Left ventricle myocardium inferior (tissue), 1 donor: ENCODE results near the gene COL1A2. TPM values are rescaled to one million over a fixed set of nuclear protein-coding genes. Genes with fewer than 3 reads are reported as not detected.

ENCODE experiments used
- DNase-seq: peaks from one replicate; pipeline ENCODE4 v3.0.0-alpha.2; 2020
- H3K27ac ChIP-seq: fragments of 200-600 bp; replicated peaks from 2 replicates; pipeline ENCODE4 v1.8.0; 2021
- H3K27me3 ChIP-seq: fragments of 200-600 bp; 2 replicates; pipeline ENCODE4 v1.8.0; 2021; ENCODE audit warnings: low read depth
- H3K36me3 ChIP-seq: fragments of 200-600 bp; 2 replicates; pipeline ENCODE4 v1.8.0; 2021
- H3K4me1 ChIP-seq: fragments of 200-600 bp; 2 replicates; pipeline ENCODE4 v1.8.0; 2021
- H3K4me3 ChIP-seq: fragments of 200-600 bp; 2 replicates; pipeline ENCODE4 v1.8.0; 2021; ENCODE audit warnings: mild to moderate bottlenecking, moderate library complexity
- H3K9me3 ChIP-seq: fragments of 200-600 bp; replicated peaks from 2 replicates; pipeline ENCODE4 v1.8.0; 2021
- intact Hi-C: fragments of 100-400 bp; cut with micrococcal nuclease; formaldehyde crosslinking; loops from one replicate; pipeline ENCODE4 v1.11.0; 2022
- total RNA-seq: library from RNA; stranded (reverse); fragmentation: NEBNext Ultra II Directional; extraction: Animal tissue kit (Norgen Biotek cat#: 25700); gene quantifications from one replicate; pipeline ENCODE4 v1.2.1, GENCODE V29; 2021
- TF ChIP-seq, protein P1 (sequence below): fragments of 200-600 bp; IDR thresholded peaks from 2 replicates; pipeline ENCODE4 v1.8.0; 2021; ENCODE audit warnings: antibody characterized with exemption, mild to moderate bottlenecking, borderline replicate concordance
- donor health status: DM: no; HTN: yes; CAD: no; lungs with severe emphysema.

The COL1A2 gene
- total RNA-seq, 1 donor from 2014 or later, result 96.6 TPM

DNA sequence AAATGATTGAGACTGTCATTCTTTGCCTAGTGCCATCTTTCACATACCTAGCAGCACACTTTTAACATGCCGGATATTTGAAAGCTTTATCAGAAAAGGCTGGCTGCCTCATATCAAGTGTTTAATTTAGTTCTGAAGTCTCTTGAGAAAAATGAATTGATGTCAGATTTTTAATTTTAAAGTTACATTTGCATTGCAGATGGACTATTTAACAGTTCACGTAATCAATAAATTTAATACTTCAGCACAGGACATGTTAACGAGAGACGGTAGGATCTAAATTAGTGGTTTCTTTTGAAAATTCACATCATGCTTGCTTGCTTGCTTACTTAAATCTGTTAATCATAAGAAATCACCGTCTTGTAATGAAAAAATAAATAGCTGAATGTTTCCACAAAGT, 51.6 kb downstream of the COL1A2 start:
- intact Hi-C loops, result no loop called here
- H3K9me3 ChIP-seq, result peaks cover 8% of the 10 kb centered on the region
- H3K4me3 ChIP-seq, result no peak overlapping the region
- DNase-seq, result no peak
- no peak overlapping the region for H3K27ac ChIP-seq
- peaks cover 11% of the 10 kb centered on the region for H3K4me1 ChIP-seq
- TF ChIP-seq, protein P1, sequence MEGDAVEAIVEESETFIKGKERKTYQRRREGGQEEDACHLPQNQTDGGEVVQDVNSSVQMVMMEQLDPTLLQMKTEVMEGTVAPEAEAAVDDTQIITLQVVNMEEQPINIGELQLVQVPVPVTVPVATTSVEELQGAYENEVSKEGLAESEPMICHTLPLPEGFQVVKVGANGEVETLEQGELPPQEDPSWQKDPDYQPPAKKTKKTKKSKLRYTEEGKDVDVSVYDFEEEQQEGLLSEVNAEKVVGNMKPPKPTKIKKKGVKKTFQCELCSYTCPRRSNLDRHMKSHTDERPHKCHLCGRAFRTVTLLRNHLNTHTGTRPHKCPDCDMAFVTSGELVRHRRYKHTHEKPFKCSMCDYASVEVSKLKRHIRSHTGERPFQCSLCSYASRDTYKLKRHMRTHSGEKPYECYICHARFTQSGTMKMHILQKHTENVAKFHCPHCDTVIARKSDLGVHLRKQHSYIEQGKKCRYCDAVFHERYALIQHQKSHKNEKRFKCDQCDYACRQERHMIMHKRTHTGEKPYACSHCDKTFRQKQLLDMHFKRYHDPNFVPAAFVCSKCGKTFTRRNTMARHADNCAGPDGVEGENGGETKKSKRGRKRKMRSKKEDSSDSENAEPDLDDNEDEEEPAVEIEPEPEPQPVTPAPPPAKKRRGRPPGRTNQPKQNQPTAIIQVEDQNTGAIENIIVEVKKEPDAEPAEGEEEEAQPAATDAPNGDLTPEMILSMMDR, result no peak
- no peaks in the 10 kb centered on the region for H3K36me3 ChIP-seq
- peaks cover 44% of the 10 kb centered on the region for H3K27me3 ChIP-seq

DNA sequence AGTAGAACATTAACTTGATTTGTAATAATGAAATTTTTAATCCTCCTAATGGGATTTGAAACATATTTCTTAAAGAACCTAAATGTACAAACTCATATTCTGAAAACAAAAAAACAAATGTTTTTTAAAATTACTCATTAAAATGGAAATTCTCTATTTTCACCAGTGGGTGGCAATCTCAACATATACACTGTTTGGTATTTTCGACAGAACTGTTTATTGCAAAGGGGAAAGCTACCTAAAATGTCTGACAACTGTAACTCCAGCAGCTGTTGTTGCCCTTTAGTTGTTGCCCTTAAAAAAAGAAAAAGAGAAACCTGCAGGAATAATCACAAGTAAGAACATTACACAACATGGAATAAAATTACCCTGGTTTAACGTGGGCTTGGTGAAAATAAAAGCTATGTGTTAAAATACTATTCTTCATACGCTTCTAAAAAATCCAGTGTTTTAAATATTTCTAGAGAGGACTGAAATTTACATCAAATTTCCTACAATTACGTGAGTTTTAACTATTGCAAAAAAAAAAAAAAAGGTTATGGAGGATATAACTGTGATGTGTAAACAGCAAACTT, 54.5 kb downstream of the COL1A2 start:
- Histone ChIP-seq H3K36me3 (no peaks in the 10 kb centered on the region), H3K27ac (no peak overlapping the region), H3K9me3 (peaks cover 8% of the 10 kb centered on the region), H3K4me1 (peaks cover 33% of the 10 kb centered on the region), H3K4me3 (no peak overlapping the region), H3K27me3 (peaks cover 30% of the 10 kb centered on the region)
- TF ChIP-seq, protein P1, result peak; percentile 69
- intact Hi-C loops, result no loop called here
- DNase-seq, result no peak

DNA sequence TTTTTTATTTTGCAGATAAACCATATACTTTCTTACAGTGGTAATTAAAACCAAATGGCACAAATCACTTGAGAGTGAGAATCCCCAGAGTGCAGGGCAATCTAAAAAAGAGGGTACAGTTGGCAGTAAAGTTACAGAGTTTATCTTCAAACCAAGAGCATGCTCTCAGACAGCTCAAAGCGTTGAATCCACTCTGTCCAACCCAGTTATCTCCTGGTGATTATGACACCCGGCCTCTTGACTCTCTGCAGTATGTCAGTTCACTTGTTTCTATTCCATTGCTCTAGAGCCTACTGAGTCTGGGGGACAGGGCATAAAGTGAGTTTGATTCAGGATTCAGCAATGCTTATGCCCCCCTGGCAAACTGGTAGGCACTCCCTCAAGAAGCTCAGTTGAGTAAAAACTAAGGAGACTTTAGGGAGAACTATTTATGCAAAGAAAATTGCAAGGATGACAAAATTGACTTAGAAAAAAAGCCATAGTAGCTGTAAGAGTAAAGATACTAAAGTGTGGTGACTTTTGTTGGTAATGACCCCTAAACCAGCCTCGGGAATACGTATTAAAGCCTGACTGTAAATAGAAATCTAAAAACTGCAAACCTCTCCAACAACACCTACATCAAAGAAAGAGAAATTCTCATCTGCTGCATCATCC, 55.5 kb downstream of the COL1A2 start:
- peaks cover 29% of the 10 kb centered on the region for H3K27me3 ChIP-seq
- H3K9me3 ChIP-seq, result peaks cover 8% of the 10 kb centered on the region
- intact Hi-C loops, result loop anchor here (10.0 kb wide), 1 partner anchor 795 kb away; no protein-coding TSS in a partner anchor
- no peak for DNase-seq
- peaks cover 33% of the 10 kb centered on the region for H3K4me1 ChIP-seq
- TF ChIP-seq, protein P1, result no peak
- H3K4me3 ChIP-seq, result no peak overlapping the region
- H3K36me3 ChIP-seq, result no peaks in the 10 kb centered on the region
- no peak overlapping the region for H3K27ac ChIP-seq

DNA sequence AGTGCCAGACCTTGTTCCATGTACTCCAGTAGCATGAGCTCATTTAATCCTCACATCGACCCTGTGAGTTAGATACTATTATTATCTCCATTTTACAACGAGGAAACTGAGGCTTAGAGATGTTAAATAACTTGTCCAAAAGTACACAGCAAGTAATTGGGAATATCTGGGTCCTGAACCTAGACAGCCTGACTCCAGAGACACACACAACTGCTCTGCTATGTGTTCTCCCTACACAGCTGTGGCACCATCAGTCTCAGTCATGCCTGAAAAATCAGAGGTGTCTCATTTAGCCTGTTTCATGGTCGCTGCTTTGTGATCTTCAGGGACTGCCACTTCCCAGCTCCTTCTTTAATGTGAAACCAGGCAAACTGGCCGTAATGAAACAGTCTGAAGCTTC, 56.5 kb downstream of the COL1A2 start:
- Histone ChIP-seq H3K9me3 (peaks cover 9% of the 10 kb centered on the region), H3K4me3 (no peak overlapping the region), H3K27me3 (peaks cover 19% of the 10 kb centered on the region), H3K36me3 (no peaks in the 10 kb centered on the region), H3K27ac (no peak overlapping the region), H3K4me1 (peaks cover 33% of the 10 kb centered on the region)
- DNase-seq, result no peak
- intact Hi-C loops, result loop anchor here (10.0 kb wide), 1 partner anchor 794 kb away; no protein-coding TSS in a partner anchor
- TF ChIP-seq, protein P1, result no peak

DNA sequence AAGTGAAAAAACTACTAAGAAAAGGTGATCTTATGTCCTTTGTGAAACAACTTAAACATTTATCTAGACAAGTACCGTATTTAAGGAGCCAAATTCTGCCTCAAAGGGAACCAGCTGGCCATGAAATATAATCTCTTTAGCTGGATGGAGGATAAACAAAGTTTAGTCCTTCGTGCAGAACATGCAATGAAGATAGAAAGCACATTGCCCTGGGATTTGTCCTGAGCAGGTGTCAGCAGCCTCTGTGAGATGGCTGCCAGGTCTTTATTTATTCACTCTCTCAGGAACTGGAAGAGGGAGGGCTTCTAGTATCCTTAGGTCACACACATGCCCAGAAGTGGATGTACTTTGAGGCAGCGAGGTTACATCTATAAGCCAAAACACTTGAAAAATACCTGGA, 57.5 kb downstream of the COL1A2 start:
- H3K4me1 ChIP-seq, result peaks cover 33% of the 10 kb centered on the region
- intact Hi-C loops, result loop anchor here (10.0 kb wide), 1 partner anchor 793 kb away; no protein-coding TSS in a partner anchor
- H3K27me3 ChIP-seq, result peaks cover 10% of the 10 kb centered on the region
- H3K4me3 ChIP-seq, result no peak overlapping the region
- no peak for DNase-seq
- no peaks in the 10 kb centered on the region for H3K36me3 ChIP-seq
- no peak overlapping the region for H3K27ac ChIP-seq
- peaks cover 17% of the 10 kb centered on the region for H3K9me3 ChIP-seq
- TF ChIP-seq, protein P1, result no peak
